Activated CD4-positive, alpha-beta T cell treated with anti-CD3 and anti-CD28 coated beads, Interleukin-2, amount 50 U/mL, for 24 hours (primary cell): ENCODE measurements around the gene YKT6.

Experiments used
- DNase-seq, 2 donors: peaks; one replicate each; pipeline ENCODE4 v3.0.0-alpha.2; 2020; ENCODE audit warnings: low read depth in 1 of 2, low spot score in 1 of 2

YKT6 gene

GRCh38 chr7:44257618-44258422, 57.0 kb downstream of the YKT6 start:
- DNase-seq, result peak; percentile 61 to 74

GRCh38 chr7:44258423-44258760, 57.6 kb downstream of the YKT6 start:
- no peak for DNase-seq

DNA sequence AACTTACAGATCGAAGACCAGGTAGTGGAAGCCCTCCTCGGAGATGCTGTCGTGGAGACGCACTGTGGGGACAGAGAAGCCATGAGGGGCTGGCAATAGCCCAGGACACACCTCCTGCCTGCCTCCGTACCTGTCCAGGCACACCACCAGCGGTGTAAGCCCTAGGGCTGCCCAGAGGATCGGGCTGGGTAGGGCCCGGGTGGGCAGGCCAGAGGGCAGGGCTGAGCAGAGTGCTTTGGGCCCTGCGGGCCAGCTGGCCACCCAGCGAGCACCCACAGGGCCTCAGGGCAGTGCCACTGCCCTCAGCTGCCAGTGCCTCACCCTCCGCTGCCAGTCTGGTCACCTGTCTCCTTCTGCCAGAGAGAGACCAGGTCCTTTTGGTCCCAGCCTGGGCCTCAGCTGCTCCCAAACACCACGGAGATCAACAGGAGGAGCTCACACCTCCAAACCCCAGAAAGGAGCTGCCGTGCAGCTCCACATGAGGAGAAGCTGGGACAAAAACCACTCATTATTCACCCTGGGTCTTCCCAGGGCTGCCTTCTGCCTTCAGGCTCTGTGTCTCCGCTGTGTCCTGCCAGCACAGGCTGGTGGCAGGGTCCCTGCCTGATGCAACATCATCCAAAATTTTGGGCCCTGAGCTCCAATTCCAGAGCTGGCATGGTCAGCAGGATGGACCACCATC, 58.2 kb downstream of the YKT6 start:
- DNase-seq, result no peak

DNA sequence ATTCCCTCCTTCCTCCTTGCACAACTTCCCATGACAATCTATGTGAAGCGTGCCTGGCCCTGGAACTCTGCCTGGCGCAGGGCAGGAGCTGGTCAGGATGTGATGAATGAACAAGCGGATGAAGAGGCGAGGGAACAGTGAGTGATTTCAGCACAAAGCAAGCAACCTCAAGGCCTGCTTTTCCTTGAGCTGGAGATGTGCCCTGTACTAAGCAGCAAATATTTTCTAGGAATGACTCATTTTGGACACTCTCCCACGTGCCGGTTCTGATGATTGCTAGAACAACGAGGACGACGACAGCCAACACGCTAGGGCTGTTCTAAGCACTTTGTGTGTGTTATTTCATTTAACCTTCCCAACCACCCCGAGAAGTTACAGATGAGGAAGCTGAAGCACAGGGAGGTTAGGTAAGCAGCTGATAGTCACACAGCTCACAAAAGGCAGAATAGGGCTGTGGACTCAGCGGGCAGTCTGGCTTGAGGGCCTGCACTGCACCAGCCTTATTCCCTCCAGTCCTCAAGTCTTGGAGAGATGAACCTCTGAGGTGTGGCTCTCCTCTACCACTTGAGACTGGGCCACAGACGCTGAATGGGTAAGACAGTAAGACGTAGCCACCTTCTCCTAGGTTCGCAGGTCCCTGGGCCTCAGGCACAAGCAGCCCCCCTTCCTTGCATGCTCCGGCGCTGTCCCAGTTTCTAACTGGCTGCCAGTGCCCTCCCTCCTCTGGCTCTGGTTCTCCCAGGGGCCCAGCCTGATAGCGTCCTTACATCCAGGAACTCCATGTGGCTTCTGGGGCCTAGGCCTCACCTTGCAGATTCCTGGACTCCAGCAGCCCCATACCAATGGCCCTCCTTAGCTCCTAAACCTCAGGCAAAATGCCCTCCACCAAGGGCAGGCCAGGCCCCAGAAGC, 59.0 kb downstream of the YKT6 start:
- DNase-seq, result no peak

- no peak for DNase-seq
These were observed 60.5 kb downstream of the YKT6 start for GRCh38 chr7:44261240-44261639.

- no peak for DNase-seq
These were observed 61.3 kb downstream of the YKT6 start for GRCh38 chr7:44262031-44262430.

- DNase-seq, result no peak
These were observed 62.7 kb downstream of the YKT6 start for GRCh38 chr7:44263326-44264082.
